IMR-90 (cell line): Measurements from ENCODE around the gene CDX2. TPM values are rescaled to one million over a fixed set of nuclear protein-coding genes. Genes with fewer than 3 reads are reported as not detected.
A peak's percentile ranks its signal among the peaks of the same experiment; 100 is the strongest.
"Not testable (repeated sequence)": the region's sequence is repeated elsewhere in the genome, so short reads cannot be mapped to it uniquely, and the experiment has no call there.

Experiments
- ATAC-seq: fragments of 200-7000 bp; cut with Tn5 transposase; 2 replicates; pipeline ENCODE4 v1.9.1; 2020; ENCODE audit warnings: low read depth, mild to moderate bottlenecking, moderate library complexity
- BruUV-seq: library from RNA; stranded (reverse); fragments of 400-500 nt; replicated peaks from 2 replicates; lab custom pipeline; 2021; lab: Mats Ljungman, UMichigan
- CTCF ChIA-PET: fragments of 300-600 bp; formaldehyde crosslinking; extraction: SDS; loops from one replicate; lab custom pipeline; 2021; ENCODE audit warnings: antibody characterized with exemption; lab: Yijun Ruan, JAX
- POLR2A ChIA-PET: fragments of 300-600 bp; sonication (Branson Sonifier 250); formaldehyde crosslinking; loops from one replicate; lab custom pipeline; 2022; ENCODE audit warnings: antibody characterized with exemption; ENCODE audit not compliant: unreplicated experiment; lab: Charles Lee
- DNase-seq: peaks from one replicate; pipeline ENCODE4 v3.0.0; 2013
- H2AFZ ChIP-seq: replicated peaks from 2 replicates; pipeline ENCODE3; 2013; ENCODE audit warnings: low read length, mild to moderate bottlenecking; ENCODE audit not compliant: poor library complexity
- H2AK5ac ChIP-seq: 2 replicates; pipeline ENCODE4 v1.6.1; 2013; ENCODE audit warnings: low read depth, low read length, inconsistent platforms
- H2AK9ac ChIP-seq: replicated peaks from 2 replicates; pipeline ENCODE3; 2013; ENCODE audit warnings: mild to moderate bottlenecking, low read depth, low read length, moderate library complexity; ENCODE audit not compliant: poor library complexity
- H2BK120ac ChIP-seq: 2 replicates; pipeline ENCODE4 v1.6.1; 2013; ENCODE audit warnings: low read depth, low read length, inconsistent platforms
- H2BK15ac ChIP-seq: 3 replicates; pipeline ENCODE4 v1.6.1; 2013; ENCODE audit warnings: low read depth, low read length, inconsistent platforms
- H2BK20ac ChIP-seq: 2 replicates; pipeline ENCODE4 v1.6.1; 2013; ENCODE audit warnings: low read depth, mild to moderate bottlenecking, inconsistent platforms, low read length, moderate library complexity
- H2BK5ac ChIP-seq: 2 replicates; pipeline ENCODE4 v1.6.1; 2013; ENCODE audit warnings: mild to moderate bottlenecking, low read depth, low read length, inconsistent platforms; ENCODE audit not compliant: poor library complexity, severe bottlenecking
- H3K14ac ChIP-seq: replicated peaks from 2 replicates; pipeline ENCODE4 v1.6.1; 2013; ENCODE audit warnings: low read depth, low read length, inconsistent platforms
- H3K18ac ChIP-seq: 2 replicates; pipeline ENCODE4 v1.6.1; 2013; ENCODE audit warnings: low read depth, low read length, control low read depth
- H3K23ac ChIP-seq: 2 replicates; pipeline ENCODE4 v1.6.1; 2013; ENCODE audit warnings: low read depth, low read length, inconsistent platforms
- H3K27ac ChIP-seq: 2 replicates; pipeline ENCODE4 v1.5.1; 2013; ENCODE audit warnings: mild to moderate bottlenecking, control low read depth, low read length; ENCODE audit not compliant: insufficient read depth
- H3K27me3 ChIP-seq: 2 replicates; pipeline ENCODE4 v1.6.1; 2013; ENCODE audit warnings: low read length; ENCODE audit not compliant: control insufficient read depth, insufficient read depth
- H3K36me3 ChIP-seq: 2 replicates; pipeline ENCODE4 v1.6.1; 2013; ENCODE audit warnings: low read length, mixed read lengths; ENCODE audit not compliant: control insufficient read depth, insufficient read depth
- H3K4ac ChIP-seq: 2 replicates; pipeline ENCODE4 v1.6.1; 2013; ENCODE audit warnings: low read depth, low read length, inconsistent platforms
- H3K4me1 ChIP-seq: 2 replicates; pipeline ENCODE4 v1.6.1; 2013; ENCODE audit warnings: low read length, mixed read lengths; ENCODE audit not compliant: control insufficient read depth, insufficient read depth
- H3K4me2 ChIP-seq: 2 replicates; pipeline ENCODE4 v1.6.1; 2013; ENCODE audit warnings: low read depth, mild to moderate bottlenecking, control low read depth, low read length, moderate library complexity
- H3K4me3 ChIP-seq: 2 replicates; pipeline ENCODE4 v1.5.1; 2013; ENCODE audit warnings: low read depth, mild to moderate bottlenecking, control low read depth, low read length, moderate library complexity; ENCODE audit not compliant: insufficient read depth
- H3K56ac ChIP-seq: 2 replicates; pipeline ENCODE4 v1.6.1; 2013; ENCODE audit warnings: low read length, inconsistent platforms; ENCODE audit not compliant: insufficient read depth; ENCODE audit errors: extremely low read depth
- H3K79me1 ChIP-seq, 2 experiments: 2 replicates each; pipeline ENCODE4 v1.6.1; 2013; ENCODE audit warnings: low read length in 2 of 2, inconsistent platforms in 1 of 2, low read depth in 1 of 2
- H3K9ac ChIP-seq: 2 replicates; pipeline ENCODE4 v1.6.1; 2013; ENCODE audit warnings: low read depth, low read length, control low read depth
- H3K9me1 ChIP-seq: 2 replicates; pipeline ENCODE4 v1.6.1; 2013; ENCODE audit warnings: low read length, inconsistent platforms; ENCODE audit not compliant: insufficient read depth
- H3K9me3 ChIP-seq: 2 replicates; pipeline ENCODE4 v1.6.1; 2013; ENCODE audit warnings: low read length; ENCODE audit not compliant: control insufficient read depth, insufficient read depth
- H4K20me1 ChIP-seq: 2 replicates; pipeline ENCODE4 v1.6.1; 2013; ENCODE audit warnings: low read length, inconsistent platforms; ENCODE audit not compliant: insufficient read depth
- H4K5ac ChIP-seq: 2 replicates; pipeline ENCODE4 v1.6.1; 2013; ENCODE audit warnings: mild to moderate bottlenecking, low read depth, low read length, control low read depth
- H4K8ac ChIP-seq, 2 experiments: 2 replicates each; pipeline ENCODE4 v1.6.1; 2013; ENCODE audit warnings: low read depth in 2 of 2, low read length in 2 of 2, control low read depth in 1 of 2, inconsistent platforms in 1 of 2
- H4K91ac ChIP-seq: 2 replicates; pipeline ENCODE4 v1.6.1; 2013; ENCODE audit warnings: low read depth, low read length, inconsistent platforms; ENCODE audit not compliant: insufficient read depth
- CEBPB ChIP-seq: IDR thresholded peaks from 2 replicates; pipeline ENCODE4 v1.6.1; 2012; ENCODE audit warnings: low read depth, low read length, improper control_type of control experiment
- CHD1 ChIP-seq: IDR thresholded peaks from 2 replicates; pipeline ENCODE4 v1.6.1; 2012; ENCODE audit warnings: low read depth, low read length, improper control_type of control experiment
- FOS ChIP-seq: fragments of 150-350 bp; IDR thresholded peaks from 2 replicates; pipeline ENCODE4 v1.6.1; 2016; ENCODE audit warnings: low read depth, low read length
- MAFK ChIP-seq: IDR thresholded peaks from 2 replicates; pipeline ENCODE4 v1.6.1; 2012; ENCODE audit warnings: low read depth, low read length, improper control_type of control experiment
- NFE2L2 ChIP-seq: fragments of 150-350 bp; IDR thresholded peaks from 2 replicates; pipeline ENCODE4 v1.6.1; 2016; ENCODE audit warnings: low read depth, mild to moderate bottlenecking, low read length
- POLR2A ChIP-seq: IDR thresholded peaks from 2 replicates; pipeline ENCODE4 v1.6.1; 2012; ENCODE audit warnings: mild to moderate bottlenecking, low read depth, low read length
- RFX5 ChIP-seq: IDR thresholded peaks from 2 replicates; pipeline ENCODE4 v1.8.0; 2012; ENCODE audit warnings: low read depth, mild to moderate bottlenecking, low read length, moderate library complexity
- SMC3 ChIP-seq: fragments of 150-350 bp; IDR thresholded peaks from 2 replicates; pipeline ENCODE4 v1.6.1; 2016; ENCODE audit warnings: low read depth, mild to moderate bottlenecking, antibody characterized with exemption, low read length, moderate library complexity
- USF2 ChIP-seq: fragments of 150-350 bp; IDR thresholded peaks from 2 replicates; pipeline ENCODE4 v1.6.1; 2017; ENCODE audit warnings: mild to moderate bottlenecking, antibody characterized with exemption, low read length, low read depth
- WGBS, 2 experiments: methylation state at CpG; one replicate each; pipeline versions ENCODE4 v1.1.5 to v1.1.7; 2013; ENCODE audit warnings: missing lambda C conversion rate in 2 of 2; ENCODE audit not compliant: insufficient read length in 1 of 2; ENCODE audit errors: extremely low coverage in 2 of 2; 5-methylcytosine and 5-hydroxymethylcytosine counted together
- dilution Hi-C: fragments of 300-500 bp; cut with HindIII; formaldehyde crosslinking; loops from one replicate; pipeline ENCODE4 v1.14.3; 2018; ENCODE audit warnings: low sequenced_read_pairs; ENCODE audit not compliant: unreplicated experiment
- in situ Hi-C: fragments of 300-500 bp; cut with MboI; formaldehyde crosslinking; loops from 3 replicates; pipeline ENCODE4 v1.14.3; 2019; ENCODE audit warnings: low sequenced_read_pairs, inconsistent platforms, mixed read lengths
- intact Hi-C: fragments of 100-400 bp; cut with micrococcal nuclease; formaldehyde crosslinking; loops from 2 replicates; pipeline ENCODE4 v1.10.0; 2022
- polyA plus RNA-seq, 3 experiments: library from polyadenylated mRNA; depleted of rRNA; stranded (reverse); fragments of >200 nt; gene quantifications; 2 replicates each; pipeline ENCODE4 v1.2.3, GENCODE V29; 2012; ENCODE audit warnings: low replicate concordance in 1 of 3
- total RNA-seq: library from RNA; depleted of rRNA; stranded (reverse); fragments of >200 nt; gene quantifications from 2 replicates; pipeline ENCODE4 v1.2.3, GENCODE V29; 2012

CDX2 gene
- total and polyA plus RNA-seq, 2 of the 4 experiments (the other 2 are of a cell fraction) = not detected

GRCh38 chr13:27964741-27965323, 4.3 kb downstream of the CDX2 start:
- no peak overlapping the region for H2BK15ac ChIP-seq
- H2AK9ac ChIP-seq = no peak overlapping the region
- dilution Hi-C loops = no loop called here
- no peak overlapping the region for H4K91ac ChIP-seq
- H4K8ac ChIP-seq = no peak overlapping the region
- no peak overlapping the region for H3K27ac ChIP-seq
- no peak overlapping the region for H3K4ac ChIP-seq
- TF ChIP-seq CHD1 (no peak), RFX5 (no peak), NFE2L2 (no peak), USF2 (no peak), MAFK (no peak), SMC3 (no peak), FOS (no peak), CEBPB (no peak), POLR2A (no peak)
- ATAC-seq (no peak), DNase-seq (no peak)
- in situ Hi-C loops = no loop called here
- no peak overlapping the region for H3K18ac ChIP-seq
- H3K4me1 ChIP-seq = peaks cover 3% of the 10 kb centered on the region; the same call in 1 of the 2 replicates
- no peaks in the 10 kb centered on the region for H3K9me1 ChIP-seq
- H3K36me3 ChIP-seq = no peaks in the 10 kb centered on the region
- no CpG with 5 or more reads among the region's 15 CpGs for WGBS, 2 experiments
- peak overlapping the region; percentile 32 for H2AFZ ChIP-seq
- peaks cover 4% of the 10 kb centered on the region; the same call in 1 of the 2 replicates for H4K20me1 ChIP-seq
- no peaks in the 10 kb centered on the region for H3K79me1 ChIP-seq
- H3K23ac ChIP-seq = no peak overlapping the region
- H2BK20ac ChIP-seq = no peak overlapping the region
- no peak overlapping the region for H2AK5ac ChIP-seq
- H2BK5ac ChIP-seq = no peak overlapping the region
- ChIA-PET CTCF (interaction anchor here (0.6 to 1.4 kb wide), 3 partner anchors 9 to 19 kb away, joined by 3 to 5 read pairs (median 4); no protein-coding TSS in a partner anchor), POLR2A (no interaction called here)
- H2BK120ac ChIP-seq = no peak overlapping the region
- no peak overlapping the region for H4K5ac ChIP-seq
- no TSS peak for BruUV-seq
- no peak overlapping the region for H3K56ac ChIP-seq
- no peak overlapping the region for H3K4me2 ChIP-seq
- H3K9me3 ChIP-seq = no peaks in the 10 kb centered on the region; the same call in 1 of the 2 replicates
- intact Hi-C loops = no loop called here
- no peak overlapping the region for H3K4me3 ChIP-seq
- peaks cover 96% of the 10 kb centered on the region for H3K27me3 ChIP-seq
- no peak overlapping the region for H3K9ac ChIP-seq
- no peak overlapping the region for H3K14ac ChIP-seq

GRCh38 chr13:27964206-27964605, 4.9 kb downstream of the CDX2 start:
- intact Hi-C loops, H4K8ac ChIP-seq, H3K27ac ChIP-seq, H2AK5ac ChIP-seq, H3K4ac ChIP-seq, H3K14ac ChIP-seq, H3K4me1 ChIP-seq, in situ Hi-C loops, H3K56ac ChIP-seq, H4K91ac ChIP-seq, H3K4me2 ChIP-seq, H4K20me1 ChIP-seq, H2BK120ac ChIP-seq, H4K5ac ChIP-seq, DNase-seq, H2BK5ac ChIP-seq, H3K9ac ChIP-seq, H3K9me1 ChIP-seq, POLR2A ChIA-PET, ATAC-seq, dilution Hi-C loops, H2BK20ac ChIP-seq, H2AK9ac ChIP-seq, H3K9me3 ChIP-seq, H3K4me3 ChIP-seq, H2AFZ ChIP-seq, H3K36me3 ChIP-seq, H2BK15ac ChIP-seq, H3K18ac ChIP-seq, BruUV-seq, H3K23ac ChIP-seq, H3K79me1 ChIP-seq: not testable (repeated sequence)
- WGBS, 2 experiments = 35% methylated on average over 4 of the region's 13 CpGs; no CpG with 5 or more reads in 1 of the 2 experiments
- peaks cover 96% of the 10 kb centered on the region for H3K27me3 ChIP-seq
- CTCF ChIA-PET = interaction anchor here (0.6 to 1.4 kb wide), 2 partner anchors 9 to 10 kb away, joined by 3 to 4 read pairs; no protein-coding TSS in a partner anchor
